ENCODE data around the gene NINL. TPM values are rescaled to one million over a fixed set of nuclear protein-coding genes. Genes with fewer than 3 reads are reported as not detected.

The NINL gene
- total and polyA plus RNA-seq, 2 of the 4 experiments (the other 2 are of a cell fraction) = 3.0 to 10.4 TPM

DNA sequence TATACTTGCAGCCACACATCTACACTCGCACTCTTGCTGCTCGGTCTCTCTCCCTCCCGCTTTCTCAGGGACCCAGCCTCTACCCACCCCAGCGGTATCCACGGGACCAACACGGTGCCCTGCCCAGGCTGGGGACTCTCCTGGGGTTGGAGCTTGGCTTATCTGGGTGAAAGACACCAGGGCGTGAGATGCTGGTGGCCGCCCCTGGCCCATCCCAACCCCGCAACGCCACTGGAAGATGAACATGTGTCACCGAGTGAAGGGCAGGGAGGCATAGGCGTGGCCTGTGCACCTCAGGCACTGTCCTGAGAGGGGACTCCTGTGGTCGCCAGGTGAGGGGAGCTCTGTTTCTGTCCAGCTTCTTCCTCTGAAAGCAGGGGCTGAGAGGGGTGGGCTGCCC is 47.4 kb downstream of the NINL start:
- in situ Hi-C loops (cut with MboI; ENCODE audit: low sequenced_read_pairs) = loop anchor here (25.0 kb wide), 1 partner anchor 226 kb away; no protein-coding TSS in a partner anchor
- no peak overlapping the region for H2BK5ac ChIP-seq (ENCODE audit: low read depth, low read length, poor library complexity, severe bottlenecking)
- DNase-seq = no peak
- 100% methylated on average over 3 of the region's 13 CpGs; no CpG with 5 or more reads in 1 of the 2 experiments for WGBS, 2 experiments (ENCODE audit: extremely low coverage in 2 of 2, insufficient read length in 1 of 2)
- H3K27me3 ChIP-seq (ENCODE audit: control insufficient read depth, insufficient read depth, low read length) = no peaks in the 10 kb centered on the region
- intact Hi-C loops (cut with micrococcal nuclease) = no loop called here
- no peak overlapping the region for H4K5ac ChIP-seq (ENCODE audit: low read depth, low read length)
- TF ChIP-seq MAZ (IDR thresholded peaks at IDR 0.05; ENCODE audit: borderline replicate concordance, low read depth, low read length) = no peak
- no peak for TF ChIP-seq RAD21 (IDR thresholded peaks at IDR 0.05; ENCODE audit: low read length)
- TF ChIP-seq FOS (IDR thresholded peaks at IDR 0.05; ENCODE audit: low read depth, low read length) = no peak
- no peak for TF ChIP-seq RFX5 (IDR thresholded peaks at IDR 0.05; ENCODE audit: low read depth, low read length)
- TF ChIP-seq, protein P1, sequence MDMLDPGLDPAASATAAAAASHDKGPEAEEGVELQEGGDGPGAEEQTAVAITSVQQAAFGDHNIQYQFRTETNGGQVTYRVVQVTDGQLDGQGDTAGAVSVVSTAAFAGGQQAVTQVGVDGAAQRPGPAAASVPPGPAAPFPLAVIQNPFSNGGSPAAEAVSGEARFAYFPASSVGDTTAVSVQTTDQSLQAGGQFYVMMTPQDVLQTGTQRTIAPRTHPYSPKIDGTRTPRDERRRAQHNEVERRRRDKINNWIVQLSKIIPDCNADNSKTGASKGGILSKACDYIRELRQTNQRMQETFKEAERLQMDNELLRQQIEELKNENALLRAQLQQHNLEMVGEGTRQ (IDR thresholded peaks at IDR 0.05; ENCODE audit: low read depth, low read length) = no peak
- no peak for TF ChIP-seq NFE2L2 (IDR thresholded peaks at IDR 0.05; ENCODE audit: low read depth, low read length)
- H3K9me3 ChIP-seq (ENCODE audit: control insufficient read depth, insufficient read depth, low read length) = no peaks in the 10 kb centered on the region
- H3K56ac ChIP-seq (ENCODE audit: extremely low read depth, insufficient read depth, low read length) = no peak overlapping the region
- no TSS peak for BruUV-seq (replicated peaks)
- no peak overlapping the region for H2BK20ac ChIP-seq (ENCODE audit: low read depth, low read length)
- no peak overlapping the region for H3K18ac ChIP-seq (ENCODE audit: low read depth, low read length)
- no peak for ATAC-seq (ENCODE audit: low read depth)
- H3K9ac ChIP-seq (ENCODE audit: low read depth, low read length) = no peak overlapping the region
- H2BK120ac ChIP-seq (ENCODE audit: low read depth, low read length) = no peak overlapping the region
- H2AFZ ChIP-seq (replicated peaks; ENCODE audit: low read length, poor library complexity) = no peak overlapping the region
- peaks cover 7% of the 10 kb centered on the region; the same call in 1 of the 2 replicates for H3K9me1 ChIP-seq (ENCODE audit: insufficient read depth, low read length)
- H4K20me1 ChIP-seq (ENCODE audit: insufficient read depth, low read length) = peaks cover 20% of the 10 kb centered on the region
- no peak overlapping the region for H3K4me2 ChIP-seq (ENCODE audit: low read depth, low read length)
- H3K79me1 ChIP-seq (ENCODE audit: low read depth in 1 of 2, low read length in 2 of 2) = peaks cover 15 to 59% of the 10 kb centered on the region in 2 experiments
- H2AK5ac ChIP-seq (ENCODE audit: low read depth, low read length) = no peak overlapping the region
- no peak overlapping the region for H4K8ac ChIP-seq (ENCODE audit: low read depth in 2 of 2, low read length in 2 of 2)
- no peak overlapping the region for H3K4me3 ChIP-seq (ENCODE audit: insufficient read depth, low read depth, low read length)
- H3K27ac ChIP-seq (ENCODE audit: insufficient read depth, low read length) = no peak overlapping the region
- peaks cover 4% of the 10 kb centered on the region for H3K36me3 ChIP-seq (ENCODE audit: control insufficient read depth, insufficient read depth, low read length)
- H2BK15ac ChIP-seq (ENCODE audit: low read depth, low read length) = no peak overlapping the region
- POLR2A ChIA-PET (ENCODE audit: unreplicated experiment) = no interaction called here
- H3K4me1 ChIP-seq (ENCODE audit: control insufficient read depth, insufficient read depth, low read length) = peaks cover 12% of the 10 kb centered on the region
- dilution Hi-C loops (cut with HindIII; ENCODE audit: low sequenced_read_pairs, unreplicated experiment) = no loop called here
- H3K14ac ChIP-seq (replicated peaks; ENCODE audit: low read depth, low read length) = no peak overlapping the region
- CTCF ChIA-PET = interaction anchor here (0.6 kb wide), 1 partner anchor 31 kb away, joined by 5 read pairs; no protein-coding TSS in a partner anchor
- no peak overlapping the region for H3K23ac ChIP-seq (ENCODE audit: low read depth, low read length)
- no peak overlapping the region for H3K4ac ChIP-seq (ENCODE audit: low read depth, low read length)
- no peak overlapping the region for H2AK9ac ChIP-seq (replicated peaks; ENCODE audit: low read depth, low read length, poor library complexity)
- H4K91ac ChIP-seq (ENCODE audit: insufficient read depth, low read depth, low read length) = no peak overlapping the region
